Activated T-cell treated with anti-CD3 and anti-CD28 coated beads, Interleukin-2, amount 50 U/mL, for 24 hours (primary cell): ENCODE measurements around the gene MTURN.
A peak's percentile ranks its signal among the peaks of the same experiment; 100 is the strongest.
"Not testable (repeated sequence)": the region's sequence is repeated elsewhere in the genome, so short reads cannot be mapped to it uniquely, and the experiment has no call there.

Experiments
- DNase-seq: peaks from one replicate; pipeline ENCODE4 v3.0.0-alpha.2; 2020
- H3K27ac Mint-ChIP-seq: 2 replicates; pipeline ENCODE4 v1.8.0; 2020; ENCODE audit warnings: mild to moderate bottlenecking, mixed read lengths
- H3K27me3 Mint-ChIP-seq: 2 replicates; pipeline ENCODE4 v1.8.0; 2020; ENCODE audit warnings: mixed read lengths
- H3K36me3 Mint-ChIP-seq: 2 replicates; pipeline ENCODE4 v1.8.0; 2020; ENCODE audit warnings: low read depth, mixed read lengths
- H3K4me1 Mint-ChIP-seq: 2 replicates; pipeline ENCODE4 v1.8.0; 2020; ENCODE audit warnings: low read depth, mixed read lengths
- H3K4me3 Mint-ChIP-seq: 2 replicates; pipeline ENCODE4 v1.8.0; 2020; ENCODE audit warnings: mild to moderate bottlenecking, moderate library complexity, mixed read lengths
- H3K9me3 Mint-ChIP-seq: 2 replicates; pipeline ENCODE4 v1.8.0; 2020; ENCODE audit warnings: mixed read lengths

MTURN gene

DNA sequence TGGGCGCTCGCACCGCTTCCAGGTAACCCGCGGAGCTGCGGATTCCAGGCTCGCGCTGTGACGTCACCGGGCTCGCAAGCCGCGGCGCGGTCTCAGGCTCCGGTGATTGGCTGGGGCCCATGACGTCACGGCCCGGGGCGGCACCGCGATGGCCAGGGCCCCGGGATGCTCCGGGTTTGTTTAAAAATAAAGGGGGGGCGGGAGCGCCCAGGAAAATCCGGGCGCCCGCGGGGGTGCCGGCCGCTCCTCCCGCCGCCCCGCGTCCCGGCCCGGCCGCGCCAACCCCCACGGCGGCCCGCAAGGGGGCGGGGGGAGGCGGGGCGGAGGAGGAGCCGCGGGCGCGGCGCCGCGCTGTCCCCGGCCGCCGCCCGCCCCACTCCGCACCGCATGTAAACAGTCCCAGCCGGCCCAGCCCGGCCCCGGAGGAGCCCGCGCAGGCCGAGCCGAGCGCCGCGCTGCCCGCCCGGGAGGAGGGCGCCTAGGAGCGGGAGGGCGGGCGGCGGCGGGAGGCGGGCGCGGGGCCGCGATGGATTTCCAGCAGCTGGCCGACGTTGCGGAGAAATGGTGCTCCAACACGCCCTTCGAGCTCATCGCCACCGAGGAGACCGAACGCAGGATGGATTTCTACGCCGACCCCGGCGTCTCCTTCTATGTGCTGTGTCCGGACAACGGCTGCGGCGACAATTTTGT is at the start of gene MTURN:
MTURN (plus strand) TSS at position 376 of the 690 bp plus-strand sequence; CDS start at position 527, 151 bp downstream.
- peak; percentile 89 for DNase-seq
- peaks cover 8% of the 10 kb centered on the region for H3K4me1 Mint-ChIP-seq

DNA sequence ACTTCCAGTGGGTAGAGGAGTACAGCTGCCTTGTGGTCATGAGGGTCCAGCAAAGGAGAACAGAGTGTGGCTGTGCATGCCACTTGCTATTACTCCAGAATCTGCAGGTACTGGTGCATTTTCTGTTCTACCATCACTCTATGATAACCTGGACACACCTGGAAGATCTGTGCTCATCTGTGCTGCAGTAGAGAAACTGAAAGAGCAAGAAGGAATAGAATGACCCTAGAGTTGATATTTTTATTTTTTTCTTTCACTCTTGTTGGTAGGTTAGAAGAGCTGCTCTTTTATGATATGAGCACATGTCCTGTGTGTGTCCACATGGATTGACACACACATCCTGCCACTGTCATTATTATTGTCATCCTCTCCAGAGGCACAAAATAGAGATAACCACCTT is 48.3 kb upstream of the MTURN start:
- peaks cover 4% of the 10 kb centered on the region for H3K36me3 Mint-ChIP-seq
- no peak overlapping the region for H3K4me3 Mint-ChIP-seq
- no peaks in the 10 kb centered on the region for H3K27me3 Mint-ChIP-seq
- H3K9me3 Mint-ChIP-seq: no peaks in the 10 kb centered on the region
- H3K27ac Mint-ChIP-seq: no peak overlapping the region
- peaks cover 3% of the 10 kb centered on the region for H3K4me1 Mint-ChIP-seq
- no peak for DNase-seq

More for the DNA sequence above, at the start of gene MTURN:
- Mint-ChIP-seq H3K27ac (peak within 1 kb of the TSS; percentile 86), H3K4me3 (peak within 1 kb of the TSS; percentile 85), H3K36me3 (no peaks in the 10 kb centered on the region), H3K9me3 (no peaks in the 10 kb centered on the region), H3K27me3 (peaks cover 9% of the 10 kb centered on the region)

DNA sequence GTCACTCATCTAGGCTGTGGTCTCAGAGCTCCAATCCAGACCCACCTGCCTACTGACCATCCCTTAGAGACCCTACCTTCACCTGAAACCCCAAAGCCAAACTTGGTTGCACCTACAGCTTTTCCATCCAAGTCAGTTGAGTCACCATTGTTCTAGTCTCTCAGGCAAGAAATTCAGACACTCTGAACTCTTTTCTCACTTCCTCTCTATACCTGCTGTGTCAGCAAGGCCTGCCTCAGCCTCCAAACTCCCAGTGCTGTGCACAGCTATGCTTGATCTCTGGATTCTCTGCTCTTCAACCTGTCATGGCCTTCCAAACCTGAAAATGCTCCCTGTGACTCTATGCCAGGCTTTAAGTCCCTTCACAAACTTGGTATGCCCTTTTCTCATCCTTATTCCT is 47.4 kb upstream of the MTURN start:
- H3K4me1 Mint-ChIP-seq: peaks cover 3% of the 10 kb centered on the region
- no peaks in the 10 kb centered on the region for H3K9me3 Mint-ChIP-seq
- no peak for DNase-seq
- no peaks in the 10 kb centered on the region for H3K27me3 Mint-ChIP-seq
- H3K4me3 Mint-ChIP-seq: no peak overlapping the region
- peaks cover 2% of the 10 kb centered on the region for H3K36me3 Mint-ChIP-seq
- H3K27ac Mint-ChIP-seq: no peak overlapping the region

DNA sequence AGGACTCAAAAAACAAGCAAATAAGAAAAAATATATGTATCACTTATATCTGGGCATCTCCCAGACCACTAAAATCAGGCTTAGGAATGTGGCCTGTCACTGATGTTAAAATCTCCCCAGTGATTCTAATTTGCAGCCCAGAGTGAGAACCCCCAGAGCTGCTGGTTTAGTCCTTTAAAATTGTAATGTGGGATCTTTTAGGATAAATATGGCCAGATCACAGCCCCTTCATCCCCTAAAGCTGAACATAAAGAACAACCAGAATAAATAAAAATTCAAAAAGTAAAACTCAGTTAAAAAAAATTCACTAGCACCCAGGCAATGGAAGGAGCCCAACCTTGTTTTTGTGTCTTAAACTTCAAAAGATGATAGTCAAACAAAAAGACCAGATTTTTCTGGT is 46.4 kb upstream of the MTURN start:
- H3K27ac Mint-ChIP-seq: no peak overlapping the region
- no peaks in the 10 kb centered on the region for H3K27me3 Mint-ChIP-seq
- H3K4me1 Mint-ChIP-seq: peaks cover 3% of the 10 kb centered on the region
- H3K36me3 Mint-ChIP-seq: peaks cover 2% of the 10 kb centered on the region
- H3K4me3 Mint-ChIP-seq: no peak overlapping the region
- no peaks in the 10 kb centered on the region for H3K9me3 Mint-ChIP-seq
- no peak for DNase-seq

DNA sequence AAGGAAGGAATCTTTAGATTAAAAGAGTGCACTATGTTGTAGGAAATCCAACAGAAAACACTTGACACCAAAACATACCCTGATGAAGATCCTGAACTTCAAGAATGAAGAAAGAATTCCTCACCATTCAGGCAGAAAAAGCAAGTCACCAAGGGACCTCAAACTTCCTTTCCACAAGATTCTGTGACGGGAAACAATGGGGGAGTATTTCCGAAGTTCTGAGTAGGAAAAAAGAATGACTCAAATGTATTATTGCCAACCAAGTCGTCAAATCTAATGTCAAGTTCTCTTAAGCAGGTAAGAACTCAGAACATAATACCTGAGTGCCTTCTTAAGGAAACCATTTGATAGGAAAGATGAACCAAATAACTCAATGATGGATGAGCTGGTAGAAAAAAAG is 44.7 kb upstream of the MTURN start:
- no peak overlapping the region for H3K27ac Mint-ChIP-seq
- no peak for DNase-seq
- H3K9me3 Mint-ChIP-seq: no peaks in the 10 kb centered on the region
- H3K36me3 Mint-ChIP-seq: no peaks in the 10 kb centered on the region
- H3K4me3 Mint-ChIP-seq: no peak overlapping the region
- H3K4me1 Mint-ChIP-seq: peaks cover 3% of the 10 kb centered on the region
- H3K27me3 Mint-ChIP-seq: no peaks in the 10 kb centered on the region

DNA sequence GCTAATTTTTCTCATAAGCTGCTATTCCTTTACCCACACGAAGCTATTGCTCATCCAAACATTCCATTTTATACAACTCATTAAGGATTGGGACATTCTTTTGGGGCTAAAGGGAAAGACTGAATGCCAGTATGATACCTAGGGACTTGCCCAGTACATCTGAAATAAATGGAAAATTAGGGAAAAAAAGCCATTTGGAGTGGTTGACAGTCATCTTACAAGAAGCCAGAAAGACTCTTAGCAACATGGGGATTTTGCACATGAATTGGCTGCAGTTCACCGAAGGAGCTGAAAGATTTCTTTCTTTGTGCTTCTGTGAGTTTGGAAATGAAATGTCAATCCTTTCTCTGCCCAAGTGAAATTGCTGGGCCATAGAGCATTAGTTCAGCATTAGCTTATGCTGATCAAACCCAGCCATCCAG is 43.3 kb upstream of the MTURN start:
- Mint-ChIP-seq H3K4me3 (no peak overlapping the region), H3K4me1 (peaks cover 3% of the 10 kb centered on the region), H3K27me3 (no peaks in the 10 kb centered on the region), H3K9me3 (no peaks in the 10 kb centered on the region), H3K36me3 (no peaks in the 10 kb centered on the region), H3K27ac (no peak overlapping the region)
- no peak for DNase-seq

DNA sequence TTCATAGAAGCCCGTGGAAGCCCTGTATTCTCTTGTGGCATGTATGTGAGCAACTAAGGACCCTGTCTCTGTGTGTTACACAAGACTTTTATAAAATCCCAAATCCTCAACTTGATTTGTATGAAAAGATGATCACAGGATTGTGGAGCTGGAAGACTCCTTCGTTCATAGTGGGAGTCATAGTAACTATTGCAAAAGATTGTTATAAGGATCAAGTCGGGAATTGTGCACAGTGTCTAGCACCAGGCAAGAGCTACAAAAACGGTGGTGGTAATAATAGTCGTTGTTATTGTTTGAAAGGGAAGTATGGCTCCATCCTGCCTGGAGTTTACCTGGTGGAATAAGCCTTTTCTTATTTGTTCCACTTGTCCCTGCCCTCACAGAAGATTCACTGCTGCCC is 42.8 kb upstream of the MTURN start:
- Mint-ChIP-seq H3K9me3 (no peaks in the 10 kb centered on the region), H3K27me3 (no peaks in the 10 kb centered on the region), H3K27ac (no peak overlapping the region), H3K4me3 (no peak overlapping the region), H3K36me3 (peaks cover under 1% of the 10 kb centered on the region), H3K4me1 (peaks cover 3% of the 10 kb centered on the region)
- DNase-seq: no peak

DNA sequence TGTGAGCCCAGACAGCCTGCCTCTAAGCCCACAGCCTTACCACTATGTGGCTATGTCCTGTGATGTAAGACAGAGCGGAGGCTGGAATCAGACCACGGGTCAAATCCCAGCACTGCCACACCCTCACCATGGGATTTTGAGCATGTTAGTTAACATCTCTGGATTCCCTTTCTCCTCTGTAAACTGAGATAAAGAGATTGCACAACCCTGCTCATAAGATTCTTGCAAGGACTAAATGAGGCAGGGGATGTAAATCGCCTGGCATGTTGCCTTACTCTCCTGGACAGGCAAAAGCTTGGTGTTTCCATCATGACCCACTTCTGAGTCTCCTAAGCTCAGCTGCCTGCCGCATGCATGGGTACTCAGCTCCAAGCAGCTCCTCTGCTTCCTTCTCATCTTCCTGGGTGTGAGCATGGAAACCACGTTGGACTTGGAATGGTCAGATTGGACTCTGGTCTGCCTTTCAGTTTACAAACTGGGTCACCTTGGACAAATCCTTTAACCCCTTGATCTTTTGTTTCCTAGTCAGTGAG is 41.3 kb upstream of the MTURN start:
- H3K9me3 Mint-ChIP-seq: no peaks in the 10 kb centered on the region
- no peak overlapping the region for H3K27ac Mint-ChIP-seq
- no peaks in the 10 kb centered on the region for H3K4me1 Mint-ChIP-seq
- no peak overlapping the region for H3K4me3 Mint-ChIP-seq
- DNase-seq: no peak
- peaks cover 3% of the 10 kb centered on the region for H3K36me3 Mint-ChIP-seq
- H3K27me3 Mint-ChIP-seq: no peaks in the 10 kb centered on the region

DNA sequence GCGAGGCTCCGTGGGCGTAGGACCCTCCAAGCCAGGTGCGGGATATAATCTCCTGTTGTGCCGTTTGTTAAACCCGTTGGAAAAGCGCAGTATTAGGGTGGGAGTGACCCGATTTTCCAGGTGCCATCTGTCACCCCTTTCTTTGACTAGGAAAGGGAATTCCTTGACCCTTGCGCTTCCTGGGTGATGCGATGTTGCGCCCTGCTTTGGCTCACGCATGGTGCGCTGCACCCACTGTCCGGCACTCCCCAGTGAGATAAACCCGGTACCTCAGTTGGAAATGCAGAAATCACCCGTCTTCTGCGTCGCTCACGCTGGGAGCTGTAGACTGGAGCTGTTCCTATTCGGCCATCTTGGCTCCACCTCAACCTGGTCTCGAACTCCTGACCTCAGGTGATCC is 36.2 kb upstream of the MTURN start:
- H3K4me1 Mint-ChIP-seq, H3K9me3 Mint-ChIP-seq, H3K36me3 Mint-ChIP-seq, DNase-seq, H3K4me3 Mint-ChIP-seq, H3K27me3 Mint-ChIP-seq, H3K27ac Mint-ChIP-seq: not testable (repeated sequence)

DNA sequence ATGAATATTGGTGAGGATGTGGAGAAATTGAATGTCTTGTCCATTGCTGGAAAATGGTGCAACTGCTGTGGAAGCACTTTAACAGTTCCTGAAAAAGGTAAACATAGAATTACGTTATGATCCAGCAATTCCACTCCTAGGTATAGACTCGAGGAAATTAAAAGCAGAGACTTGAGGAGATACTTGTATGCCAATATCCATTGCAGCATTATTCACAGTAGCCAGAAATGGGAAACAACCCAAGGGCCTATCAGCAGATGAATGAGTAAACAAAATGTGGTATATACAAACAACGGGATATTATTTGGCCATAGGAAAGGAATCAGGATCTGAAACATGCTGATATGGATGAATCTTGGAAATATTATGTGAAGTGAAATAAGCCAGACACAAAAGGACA is 32.5 kb upstream of the MTURN start:
- DNase-seq: no peak
- Mint-ChIP-seq H3K27me3 (no peaks in the 10 kb centered on the region), H3K36me3 (peaks cover 2% of the 10 kb centered on the region), H3K9me3 (no peaks in the 10 kb centered on the region), H3K27ac (no peak overlapping the region), H3K4me3 (no peak overlapping the region), H3K4me1 (no peaks in the 10 kb centered on the region)

DNA sequence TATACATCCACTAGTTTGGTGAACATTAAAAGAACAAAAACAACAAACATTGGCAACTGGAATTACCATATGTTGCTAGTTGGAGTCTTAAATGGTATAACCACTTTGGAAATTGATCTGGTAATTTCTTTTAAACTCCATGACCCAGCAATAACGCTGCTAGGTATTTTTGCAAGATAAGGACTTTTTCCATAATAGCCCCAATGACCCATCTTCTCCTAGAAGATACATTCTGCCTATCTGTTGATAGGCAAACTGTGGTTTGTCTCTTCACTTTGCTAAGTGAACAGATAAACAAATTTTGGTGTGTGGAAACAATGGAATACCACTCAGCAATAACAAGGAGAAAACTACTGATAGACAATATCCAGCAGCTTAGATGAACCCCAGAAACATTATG is 30.6 kb upstream of the MTURN start:
- Mint-ChIP-seq H3K4me3 (no peak overlapping the region), H3K4me1 (no peaks in the 10 kb centered on the region), H3K9me3 (no peaks in the 10 kb centered on the region), H3K27ac (no peak overlapping the region), H3K27me3 (no peaks in the 10 kb centered on the region), H3K36me3 (peaks cover under 1% of the 10 kb centered on the region)
- DNase-seq: no peak

DNA sequence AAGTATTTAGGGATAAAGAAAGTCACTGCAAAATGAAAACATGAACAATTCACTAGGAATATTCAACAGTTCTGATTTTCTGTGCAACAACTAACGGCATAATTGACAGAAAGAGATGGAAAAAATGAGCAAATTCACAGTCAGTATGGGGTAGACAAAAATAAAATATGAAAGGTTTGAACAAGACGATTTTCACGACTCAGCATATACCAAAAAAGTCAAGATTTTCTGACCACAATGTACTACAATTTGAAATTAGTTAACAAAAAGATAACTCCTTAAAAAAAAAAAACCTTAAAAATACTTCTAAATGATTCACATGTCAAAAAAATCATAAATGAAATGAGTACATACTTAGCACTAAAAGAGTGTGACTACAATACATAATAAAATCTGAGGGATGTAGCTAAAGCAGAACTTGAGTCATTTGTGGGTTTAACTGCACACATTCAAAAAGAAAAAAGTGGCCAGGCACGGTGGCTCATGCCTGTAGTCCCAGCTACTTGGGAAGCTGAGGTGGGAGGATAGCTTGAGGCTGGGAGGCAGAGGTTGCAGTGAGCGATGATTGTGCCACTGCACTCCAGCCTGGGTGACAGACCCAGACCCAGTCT is 22.6 kb upstream of the MTURN start:
- Mint-ChIP-seq H3K36me3 (peaks cover 9% of the 10 kb centered on the region), H3K4me3 (no peak overlapping the region), H3K27me3 (no peaks in the 10 kb centered on the region), H3K9me3 (peaks cover 15% of the 10 kb centered on the region), H3K27ac (no peak overlapping the region), H3K4me1 (peaks cover 8% of the 10 kb centered on the region)
- no peak for DNase-seq

DNA sequence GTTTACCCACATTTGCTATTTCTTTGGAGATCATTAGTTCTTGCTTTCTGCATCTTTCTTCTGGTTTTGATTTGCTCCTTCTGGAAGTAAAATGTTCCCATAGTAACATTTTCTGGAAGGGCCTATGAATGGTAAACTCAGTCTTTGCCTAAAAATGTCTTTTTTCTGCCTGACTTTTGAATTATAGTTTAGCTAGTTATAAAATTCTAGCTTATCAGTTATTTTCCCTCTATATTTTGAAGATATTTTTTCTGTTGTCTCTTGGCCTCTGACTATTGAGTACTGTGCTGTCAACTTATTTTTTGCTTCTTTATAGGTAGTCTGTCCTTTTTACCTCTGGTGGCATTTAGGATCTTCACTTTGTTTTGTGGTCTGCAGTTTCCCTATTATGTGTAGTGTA is 21.6 kb upstream of the MTURN start:
- Mint-ChIP-seq H3K36me3 (peaks cover 9% of the 10 kb centered on the region), H3K27ac (no peak overlapping the region), H3K4me3 (no peak overlapping the region), H3K9me3 (peaks cover 15% of the 10 kb centered on the region), H3K4me1 (peaks cover 8% of the 10 kb centered on the region), H3K27me3 (no peaks in the 10 kb centered on the region)
- no peak for DNase-seq

DNA sequence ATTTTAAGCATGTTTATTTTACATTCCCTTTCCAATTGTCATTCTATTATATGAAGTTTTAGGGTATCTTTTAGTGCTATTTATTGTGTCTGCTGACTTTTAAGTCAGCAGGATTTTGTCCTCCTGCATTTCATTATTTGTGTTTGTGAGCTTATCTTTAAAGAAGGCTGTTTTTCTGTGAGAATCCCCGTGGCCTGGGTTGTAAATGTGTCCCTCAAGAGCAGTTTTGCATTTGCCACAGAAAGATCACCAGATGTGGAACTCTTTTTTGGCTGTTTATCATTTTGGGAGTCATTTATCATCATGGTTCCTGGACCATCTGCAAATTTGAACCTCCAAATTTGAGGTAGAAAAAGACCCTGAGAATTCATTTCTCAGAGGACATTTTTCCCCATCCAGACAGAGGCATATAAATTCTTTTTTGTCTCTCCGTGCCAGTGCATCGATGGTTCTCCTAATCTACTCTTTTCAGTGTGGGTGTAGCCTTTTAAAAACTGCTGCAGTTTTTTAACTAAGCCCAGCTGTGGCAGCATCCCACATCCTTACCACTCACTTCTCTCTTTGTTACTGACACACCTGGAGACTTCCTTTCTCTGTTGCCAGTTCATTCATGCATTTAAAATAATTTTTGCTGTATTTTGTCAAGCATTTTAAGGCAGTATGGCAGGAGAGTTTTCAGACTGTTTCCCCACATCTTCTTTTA is 20.1 kb upstream of the MTURN start:
- peaks cover 8% of the 10 kb centered on the region for H3K4me1 Mint-ChIP-seq
- no peaks in the 10 kb centered on the region for H3K27me3 Mint-ChIP-seq
- no peak overlapping the region for H3K27ac Mint-ChIP-seq
- peaks cover 9% of the 10 kb centered on the region for H3K36me3 Mint-ChIP-seq
- H3K9me3 Mint-ChIP-seq: peaks cover 15% of the 10 kb centered on the region
- DNase-seq: no peak
- no peak overlapping the region for H3K4me3 Mint-ChIP-seq
